Brain microvascular endothelial cell (primary cell): ENCODE data around the gene TPST2.

Experiments
- DNase-seq: peaks from one replicate; pipeline ENCODE4 v3.0.0-alpha.2; 2020
- H3K27ac ChIP-seq: fragments of 250-450 bp; sonication (Bioruptor Pico); 2 replicates; pipeline ENCODE4 v1.5.1; 2020; ENCODE audit warnings: mild to moderate bottlenecking, moderate library complexity
- H3K27me3 ChIP-seq: fragments of 250-450 bp; sonication (Bioruptor Pico); replicated peaks from 2 replicates; pipeline ENCODE4 v1.5.1; 2020; ENCODE audit warnings: mild to moderate bottlenecking
- H3K36me3 ChIP-seq: fragments of 250-450 bp; sonication (Bioruptor Pico); replicated peaks from 2 replicates; pipeline ENCODE4 v1.5.1; 2020; ENCODE audit warnings: mild to moderate bottlenecking
- H3K4me3 ChIP-seq: 2 replicates; pipeline ENCODE4 v1.5.1; 2011; ENCODE audit warnings: low read depth, mild to moderate bottlenecking, control low read depth, low read length, moderate library complexity
- CTCF ChIP-seq: IDR thresholded peaks from 2 replicates; pipeline ENCODE4 v1.5.1; 2011; ENCODE audit warnings: low read depth, mild to moderate bottlenecking, moderate library complexity, low read length, control low read depth, inconsistent platforms; ENCODE audit errors: missing control alignments
- in situ Hi-C: cut with HindIII; loops from 2 replicates; pipeline ENCODE4 v1.10.0; 2017; ENCODE audit warnings: low sequenced_read_pairs, low pct_ligation_motif_present

TPST2 gene

GRCh38 chr22:26540119-26540518, 49.8 kb downstream of the TPST2 start:
- Histone ChIP-seq H3K27ac (no peak overlapping the region), H3K4me3 (no peak overlapping the region), H3K36me3 (peaks cover 33% of the 10 kb centered on the region), H3K27me3 (no peaks in the 10 kb centered on the region)
- TF ChIP-seq CTCF, result no peak
- in situ Hi-C loops, result no loop called here
- DNase-seq, result no peak

GRCh38 chr22:26536762-26537134, 53.2 kb downstream of the TPST2 start:
- Histone ChIP-seq H3K4me3 (no peak overlapping the region), H3K27me3 (no peaks in the 10 kb centered on the region), H3K27ac (no peak overlapping the region), H3K36me3 (peaks cover 45% of the 10 kb centered on the region)
- in situ Hi-C loops, result no loop called here
- no peak for DNase-seq
- no peak for TF ChIP-seq CTCF

GRCh38 chr22:26536056-26536761, 53.7 kb downstream of the TPST2 start:
- in situ Hi-C loops, result no loop called here
- Histone ChIP-seq H3K27me3 (no peaks in the 10 kb centered on the region), H3K27ac (no peak overlapping the region), H3K36me3 (peaks cover 43% of the 10 kb centered on the region), H3K4me3 (no peak overlapping the region)
- TF ChIP-seq CTCF, result no peak
- DNase-seq, result no peak

GRCh38 chr22:26535603-26535908, 54.4 kb downstream of the TPST2 start:
- Histone ChIP-seq H3K27ac (no peak overlapping the region), H3K36me3 (peaks cover 41% of the 10 kb centered on the region), H3K4me3 (no peak overlapping the region), H3K27me3 (no peaks in the 10 kb centered on the region)
- TF ChIP-seq CTCF, result no peak
- in situ Hi-C loops, result no loop called here
- no peak for DNase-seq

GRCh38 chr22:26534874-26535602, 54.9 kb downstream of the TPST2 start:
- no peak overlapping the region for H3K27ac ChIP-seq
- no peak overlapping the region for H3K4me3 ChIP-seq
- peaks cover 36% of the 10 kb centered on the region for H3K36me3 ChIP-seq
- no peak for DNase-seq
- no peaks in the 10 kb centered on the region for H3K27me3 ChIP-seq
- in situ Hi-C loops, result no loop called here
- TF ChIP-seq CTCF, result no peak
